Measurements from ENCODE around the gene TAB3.

TAB3 gene

GRCh38 chrX:30889147-30890140 lies at the start of gene TAB3:
TAB3 (minus strand) TSS chrX:30889254; CDS start chrX:30859588, 29,666 bp downstream.
- peak; percentile 87 to 88 for ATAC-seq

GRCh38 chrX:30938295-30938694 lies 49.2 kb upstream of the TAB3 start:
- no peak for ATAC-seq

GRCh38 chrX:30935985-30936384 lies 46.9 kb upstream of the TAB3 start:
- no peak for ATAC-seq

GRCh38 chrX:30931920-30932319 lies 42.9 kb upstream of the TAB3 start:
- ATAC-seq: no peak

GRCh38 chrX:30930679-30931078 lies 41.6 kb upstream of the TAB3 start:
- no peak for ATAC-seq

- no peak for ATAC-seq
These were observed 41.1 kb upstream of the TAB3 start for GRCh38 chrX:30930143-30930542.

GRCh38 chrX:30920271-30920670 lies 31.2 kb upstream of the TAB3 start:
- no peak for ATAC-seq

- ATAC-seq: no peak
These were observed 29.4 kb upstream of the TAB3 start for GRCh38 chrX:30918480-30918879.

- no peak for ATAC-seq
These were observed 24.4 kb upstream of the TAB3 start for GRCh38 chrX:30913492-30913891.

- peak; percentile 48 to 61 for ATAC-seq
These were observed 21.2 kb upstream of the TAB3 start for GRCh38 chrX:30910124-30910860.

GRCh38 chrX:30906726-30907125 lies 17.7 kb upstream of the TAB3 start:
- ATAC-seq: no peak

- no peak for ATAC-seq
These were observed 16.3 kb upstream of the TAB3 start for GRCh38 chrX:30905321-30905720.

GRCh38 chrX:30904632-30905031 lies 15.6 kb upstream of the TAB3 start:
- no peak for ATAC-seq

GRCh38 chrX:30904186-30904585 lies 15.1 kb upstream of the TAB3 start:
- ATAC-seq: no peak

- no peak for ATAC-seq
These were observed 11.2 kb upstream of the TAB3 start for GRCh38 chrX:30900227-30900626.

- no peak for ATAC-seq
These were observed 9.8 kb upstream of the TAB3 start for GRCh38 chrX:30898886-30899285.

GRCh38 chrX:30895370-30895769 lies 6.3 kb upstream of the TAB3 start:
- ATAC-seq: no peak

- ATAC-seq: no peak
These were observed 4.2 kb upstream of the TAB3 start for GRCh38 chrX:30893206-30893605.

- no peak for ATAC-seq
These were observed 3.5 kb upstream of the TAB3 start for GRCh38 chrX:30892591-30892990.

GRCh38 chrX:30888526-30889146 lies 418 bp downstream of the TAB3 start:
- ATAC-seq: peak; percentile 3 to 6

- ATAC-seq: peak; percentile 16 to 21
These were observed 1.3 kb downstream of the TAB3 start for GRCh38 chrX:30887721-30888120.

- ATAC-seq: no peak
These were observed 1.8 kb downstream of the TAB3 start for GRCh38 chrX:30887288-30887687.

GRCh38 chrX:30885136-30885535 lies 3.9 kb downstream of the TAB3 start:
- no peak for ATAC-seq
